NCI-H345 treated with DMSO at 0.1 percent for 48 hours (cell line): ENCODE measurements around the gene PPM1H.
"Not testable (repeated sequence)": the region's sequence is repeated elsewhere in the genome, so short reads cannot be mapped to it uniquely, and the experiment has no call there.

Experiments used
- DNase-seq: peaks from one replicate; lab custom pipeline; 2025; ENCODE audit not compliant: unreplicated experiment; lab: John Stamatoyannopoulos, UW

Gene PPM1H

DNA sequence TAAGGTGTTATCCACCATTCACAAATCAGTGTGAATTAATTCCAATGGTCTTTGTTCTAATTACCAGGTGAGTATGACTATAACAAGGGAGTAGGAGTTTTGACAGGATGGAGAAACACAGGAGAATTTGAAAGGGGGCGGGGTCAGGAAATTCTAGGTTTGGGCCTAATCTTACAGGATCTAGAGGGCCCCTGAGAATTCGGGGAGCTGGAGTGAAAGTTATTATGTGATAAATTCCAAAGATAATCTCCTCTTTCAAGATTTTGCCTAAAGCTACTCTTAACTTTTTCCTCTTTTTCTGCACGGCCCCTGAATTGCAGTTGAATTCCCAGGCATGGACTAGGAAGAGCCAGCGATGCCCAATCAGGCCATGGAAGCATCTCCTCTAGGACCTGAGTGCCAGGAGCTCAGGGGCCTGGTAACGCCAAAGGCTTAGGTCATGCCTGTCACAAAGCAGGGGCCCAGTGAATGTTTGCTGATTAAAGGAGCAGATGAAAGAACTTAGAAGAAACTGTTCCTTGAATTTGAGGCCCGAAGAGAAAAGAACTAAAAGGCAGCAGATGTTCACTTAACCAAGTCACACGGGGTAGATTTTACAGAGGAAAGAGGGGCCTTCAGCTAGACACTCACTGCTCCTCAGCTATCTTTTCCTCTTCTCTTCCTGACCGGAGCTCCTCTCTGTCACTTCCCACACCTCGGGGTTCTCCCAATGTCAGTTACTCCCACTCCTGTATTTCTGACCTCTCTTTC is 195.5 kb downstream of the PPM1H start:
- DNase-seq, result no peak

DNA sequence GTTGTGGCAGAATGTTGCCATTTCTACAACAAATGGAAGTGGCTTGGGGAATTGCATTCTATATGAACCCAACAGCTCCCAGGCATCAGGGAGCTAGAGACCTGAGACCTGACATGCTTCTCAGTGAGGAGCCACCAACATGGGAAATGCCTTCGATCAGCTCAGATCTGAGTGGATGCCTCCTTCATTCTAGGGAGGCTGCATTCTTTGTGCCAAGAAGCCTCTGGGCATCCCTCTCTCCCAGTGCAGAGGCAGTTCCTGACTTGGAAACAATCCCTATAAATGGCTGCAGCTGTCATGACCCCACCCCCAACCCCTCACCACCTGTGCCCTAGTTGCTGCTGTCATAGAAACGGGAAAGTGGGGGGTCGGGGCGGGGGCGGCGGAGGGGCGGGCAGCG is 196.3 kb downstream of the PPM1H start:
- no peak for DNase-seq

DNA sequence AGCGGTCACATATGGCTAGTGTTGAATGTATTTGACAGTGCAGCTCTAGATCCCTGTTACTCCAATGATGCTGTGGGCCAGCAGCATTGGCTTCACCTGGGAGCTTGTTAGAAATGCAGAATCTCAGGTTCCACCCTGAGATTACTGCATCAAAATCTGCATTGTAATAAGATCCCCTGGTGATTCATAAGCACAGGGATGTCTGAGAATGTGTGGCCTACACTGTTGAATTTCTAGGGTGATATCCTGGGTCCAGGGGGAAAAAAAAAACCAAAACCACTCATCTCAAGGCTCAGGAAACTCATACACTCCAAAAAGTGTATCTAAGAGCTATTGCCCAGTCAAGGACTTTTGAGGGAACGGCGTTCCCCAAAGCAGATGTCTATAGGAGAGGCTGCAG is 196.8 kb downstream of the PPM1H start:
- DNase-seq, result no peak

DNA sequence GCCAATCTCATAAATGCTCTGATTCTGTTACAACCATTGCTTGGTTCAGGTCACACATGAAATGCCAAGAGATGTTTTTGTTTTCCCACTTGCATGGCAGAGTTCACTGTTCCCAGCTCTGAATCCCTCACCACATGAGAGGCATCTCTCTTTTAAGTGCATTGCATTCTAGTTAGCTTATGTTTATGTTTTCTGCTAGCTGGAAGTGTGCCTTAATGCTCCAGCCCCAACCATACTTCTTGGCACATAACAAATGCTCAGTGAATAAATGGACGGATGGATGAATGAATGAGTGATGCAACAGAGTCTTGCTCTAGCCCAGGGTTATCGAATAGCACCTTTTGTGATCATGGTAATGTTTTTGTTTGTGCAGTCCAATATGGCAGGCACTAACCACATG is 197.3 kb downstream of the PPM1H start:
- no peak for DNase-seq

DNA sequence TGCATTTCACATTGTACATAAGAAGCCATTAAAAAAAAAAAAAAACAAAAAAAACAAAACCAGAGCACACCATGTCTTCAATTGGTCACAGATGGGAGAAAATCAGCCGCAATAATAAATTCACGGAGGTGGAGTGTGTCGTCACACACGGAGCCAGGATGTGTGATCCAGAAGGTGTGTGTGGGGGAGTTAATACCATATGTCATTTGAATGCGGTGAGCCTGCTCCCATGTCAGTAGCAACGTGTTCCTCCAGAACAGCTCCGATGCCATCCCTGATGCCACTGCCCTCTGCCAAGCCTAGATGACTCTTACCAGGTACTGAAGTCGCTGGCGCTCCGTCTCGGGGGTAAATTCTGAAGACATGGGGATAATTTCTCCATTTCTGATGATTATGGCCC is 197.8 kb downstream of the PPM1H start:
- no peak for DNase-seq

DNA sequence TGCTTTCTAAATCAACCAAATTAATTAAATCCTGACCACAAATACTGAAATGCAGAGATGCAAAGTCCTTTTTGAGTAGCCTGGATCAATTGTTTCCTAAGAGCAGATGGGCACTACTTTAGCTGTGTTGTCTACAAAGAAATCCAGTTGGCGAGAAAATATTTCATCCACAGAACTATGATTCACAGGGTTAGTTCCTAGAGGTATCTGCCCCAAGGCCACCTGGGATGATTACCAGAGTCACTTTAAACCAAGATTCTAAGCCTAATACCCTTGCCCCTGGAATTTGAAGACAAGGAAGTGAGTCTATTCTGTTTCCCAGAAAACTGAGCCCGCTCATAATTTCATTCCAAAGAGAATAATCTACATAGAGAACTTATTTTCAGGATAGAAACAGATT is 198.4 kb downstream of the PPM1H start:
- no peak for DNase-seq

DNA sequence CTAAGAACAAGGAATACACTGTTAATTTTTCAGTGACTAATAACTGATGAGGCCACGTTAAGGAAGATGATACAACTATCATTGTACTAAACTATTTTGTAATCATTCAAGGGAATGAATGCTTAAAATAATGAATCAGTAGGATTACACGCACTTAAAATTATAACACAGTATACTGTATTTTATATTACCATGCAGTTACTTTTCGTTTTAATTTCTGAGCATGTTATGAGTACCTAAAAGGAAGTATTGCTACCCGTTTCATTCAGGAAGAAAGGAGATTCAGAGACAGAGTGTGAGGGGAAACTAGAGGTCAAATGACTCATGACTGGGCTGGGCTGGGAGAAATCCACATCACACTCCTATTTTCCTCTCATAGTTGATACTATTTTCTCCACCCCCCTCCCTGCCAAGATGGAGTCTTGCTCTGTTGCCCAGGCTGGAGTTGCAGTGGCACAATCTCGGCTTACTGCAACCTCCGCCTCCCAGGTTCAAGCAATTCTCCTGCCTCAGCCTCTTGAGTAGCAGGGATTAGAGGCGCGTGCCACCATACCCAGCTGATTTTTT is 202.0 kb downstream of the PPM1H start:
- DNase-seq, result no peak

DNA sequence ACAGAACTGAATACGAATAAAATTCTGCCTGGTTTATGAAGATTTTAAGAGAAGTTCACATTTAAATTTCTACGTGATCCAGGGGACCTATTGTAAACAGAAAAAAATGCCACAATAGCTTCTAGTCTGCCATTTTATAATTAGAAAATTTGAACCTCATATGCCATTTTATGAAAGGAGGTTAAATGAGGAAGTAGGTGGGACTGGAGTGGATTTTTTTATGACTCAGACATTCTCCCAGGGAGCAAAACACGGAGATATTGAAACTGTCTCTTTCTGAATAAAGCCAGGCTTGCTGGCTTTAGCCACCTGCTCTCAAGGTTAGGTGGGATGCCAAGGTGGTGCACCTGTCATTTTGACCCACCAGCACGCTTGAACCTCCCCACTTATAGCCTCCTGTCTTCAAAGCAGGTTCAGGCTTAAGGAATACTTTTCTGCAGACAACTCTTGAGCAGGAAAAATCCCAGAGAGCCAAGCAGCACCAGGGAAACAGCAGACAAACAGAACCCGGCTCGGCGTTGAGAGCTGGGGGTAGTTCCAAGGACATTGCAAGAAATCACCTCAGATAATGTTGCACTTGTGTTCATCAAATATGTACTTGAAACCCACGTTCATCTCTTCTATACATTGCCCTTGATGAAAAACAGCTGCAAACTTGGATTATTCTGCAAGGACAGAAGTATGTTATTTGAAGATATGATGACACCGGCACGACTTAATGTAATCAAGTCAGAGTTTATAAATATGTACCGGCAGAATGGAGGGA is 203.7 kb downstream of the PPM1H start:
- DNase-seq, result no peak

DNA sequence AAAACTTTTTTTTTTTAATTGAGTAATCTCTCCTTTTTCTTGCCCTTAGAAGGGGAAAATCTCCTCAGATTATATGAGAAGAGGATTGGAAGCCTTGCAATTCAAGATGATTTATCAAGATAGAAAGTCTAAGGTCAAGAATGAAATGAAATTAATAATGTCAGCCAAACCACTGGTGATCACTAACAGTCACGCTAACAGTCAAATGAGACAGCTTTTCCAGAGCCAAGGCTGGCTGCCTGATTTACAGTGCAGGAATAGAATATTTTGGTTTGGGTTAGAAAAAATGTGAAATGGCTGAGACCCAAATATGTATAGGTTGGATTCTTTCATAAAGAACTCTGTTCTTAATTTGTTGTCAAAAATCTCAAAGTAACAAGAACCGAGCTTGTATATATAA is 204.3 kb downstream of the PPM1H start:
- DNase-seq, result no peak

DNA sequence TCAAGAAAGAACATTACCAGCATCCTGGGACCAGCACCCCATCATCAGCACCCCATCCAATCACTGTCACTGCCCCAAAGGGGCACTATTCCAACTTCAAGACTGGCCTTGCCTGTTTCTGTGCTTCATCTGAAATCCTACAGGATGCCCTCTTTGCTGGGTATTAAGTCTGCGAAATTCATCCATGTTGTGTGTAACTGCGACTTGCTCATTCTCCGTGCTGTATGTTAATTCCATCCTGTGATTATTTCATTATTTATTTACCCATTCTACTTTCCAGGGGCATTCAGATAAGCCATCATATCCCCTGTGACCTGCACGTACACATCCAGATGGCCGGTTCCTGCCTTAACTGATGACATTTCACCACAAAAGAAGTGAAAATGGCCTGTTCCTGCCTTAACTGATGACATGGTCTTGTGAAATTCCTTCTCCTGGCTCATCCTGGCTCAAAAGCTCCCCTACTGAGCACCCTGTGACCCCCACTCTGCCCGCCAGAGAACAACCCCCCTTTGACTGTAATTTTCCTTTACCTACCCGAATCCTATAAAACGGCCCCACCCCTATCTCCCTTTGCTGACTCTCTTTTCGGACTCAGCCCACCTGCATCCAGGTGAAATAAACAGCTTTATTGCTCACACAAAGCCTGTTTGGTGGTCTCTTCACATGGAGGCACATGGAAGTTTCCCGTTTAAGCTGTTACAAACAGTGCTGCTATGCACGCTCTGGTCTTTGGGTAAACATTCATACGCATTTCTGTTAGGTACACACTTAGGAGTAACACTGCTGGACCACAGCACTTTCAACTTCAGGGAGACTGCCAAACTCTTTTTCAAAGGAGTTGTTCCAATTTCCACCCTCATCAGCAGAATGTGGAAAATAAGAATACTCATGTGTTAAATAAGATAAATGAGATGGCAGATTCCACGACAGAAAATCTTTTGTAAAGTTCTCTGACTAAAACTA is 205.1 kb downstream of the PPM1H start:
- not testable (repeated sequence) for DNase-seq

DNA sequence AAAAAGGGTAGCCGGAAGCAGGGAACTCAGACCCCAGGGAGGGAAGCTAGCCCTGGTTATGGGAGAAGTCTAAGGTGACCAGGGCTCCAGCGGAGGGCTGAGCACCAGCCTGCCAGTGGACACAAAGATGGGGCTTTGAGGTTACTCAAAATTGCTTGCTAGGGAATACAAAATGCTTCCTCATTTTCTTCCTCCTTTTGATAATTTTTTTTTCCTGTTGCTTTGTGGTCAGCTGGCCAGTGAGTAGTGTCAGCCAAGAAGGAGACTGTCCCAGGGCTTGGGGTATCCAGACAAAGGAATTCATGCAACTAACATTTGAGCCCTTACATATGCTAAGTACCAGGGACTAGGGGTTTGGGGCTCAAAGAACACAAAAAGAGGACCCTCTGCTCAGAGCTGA is 206.2 kb downstream of the PPM1H start:
- DNase-seq, result no peak

DNA sequence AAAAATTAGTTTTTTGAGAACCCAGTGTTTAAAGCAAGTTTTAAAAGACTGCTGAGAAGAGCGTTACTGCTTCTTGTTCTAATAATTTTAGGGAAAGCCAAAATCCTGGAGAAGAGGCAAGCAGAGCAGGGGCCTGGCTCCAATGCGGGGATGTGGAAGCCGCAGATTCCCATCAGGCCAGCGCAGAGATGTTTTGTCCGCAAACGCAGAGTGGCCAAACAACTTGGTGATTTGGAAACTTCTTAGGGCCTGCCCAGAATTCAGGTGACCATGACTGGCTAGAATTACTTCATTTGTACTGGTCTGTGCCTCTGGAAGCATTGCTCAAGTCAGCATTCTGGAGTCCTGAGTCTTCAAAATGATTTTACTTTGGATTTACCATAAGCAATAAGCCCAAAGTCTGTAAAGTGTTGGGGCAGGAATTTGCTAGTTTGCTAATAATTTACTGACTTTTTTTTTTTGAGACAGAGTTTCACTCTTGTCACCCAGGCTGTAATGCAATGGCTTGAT is 208.4 kb downstream of the PPM1H start:
- DNase-seq, result no peak

DNA sequence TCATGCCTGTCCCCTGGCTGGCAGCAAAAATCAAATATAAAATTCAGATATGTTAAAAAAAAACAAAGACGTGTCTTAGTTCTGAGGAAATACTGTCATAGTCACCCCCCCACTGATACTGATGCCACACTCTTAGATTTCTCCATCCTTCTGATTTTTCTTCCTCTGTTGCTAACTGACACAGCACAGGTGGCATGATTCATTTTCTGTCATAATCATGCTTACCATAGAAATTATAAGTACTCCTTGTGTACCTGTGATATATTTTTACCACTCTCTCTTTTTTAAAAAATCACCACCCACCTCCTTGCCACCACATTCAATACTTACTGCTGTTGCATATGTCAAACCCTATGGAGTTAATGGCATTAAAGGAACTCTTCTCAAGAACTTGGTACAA is 209.2 kb downstream of the PPM1H start:
- DNase-seq, result no peak

DNA sequence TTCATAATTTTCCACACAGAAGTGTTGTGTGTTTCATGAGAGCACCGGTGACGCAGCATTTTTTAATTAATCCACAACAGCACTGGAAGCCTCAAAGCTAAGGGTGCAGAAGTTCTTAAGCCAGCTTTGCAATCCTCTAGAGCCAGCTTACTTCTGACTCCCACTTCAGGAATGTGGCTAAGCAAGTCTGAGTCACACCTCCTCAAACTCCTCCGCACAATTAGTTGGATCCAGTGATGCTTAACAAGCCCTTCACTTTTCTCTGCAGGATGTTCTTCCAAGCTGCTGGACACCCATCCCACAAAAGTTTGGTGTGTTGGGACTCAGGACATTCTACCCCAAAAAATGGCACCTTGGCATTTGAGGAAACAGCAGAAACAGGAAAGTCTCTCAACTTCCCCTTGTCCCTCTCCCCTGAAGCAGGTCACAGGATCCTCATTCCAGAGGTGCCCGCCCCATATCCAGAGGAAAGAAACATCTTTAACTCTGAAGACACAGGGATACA is 210.0 kb downstream of the PPM1H start:
- DNase-seq, result no peak

DNA sequence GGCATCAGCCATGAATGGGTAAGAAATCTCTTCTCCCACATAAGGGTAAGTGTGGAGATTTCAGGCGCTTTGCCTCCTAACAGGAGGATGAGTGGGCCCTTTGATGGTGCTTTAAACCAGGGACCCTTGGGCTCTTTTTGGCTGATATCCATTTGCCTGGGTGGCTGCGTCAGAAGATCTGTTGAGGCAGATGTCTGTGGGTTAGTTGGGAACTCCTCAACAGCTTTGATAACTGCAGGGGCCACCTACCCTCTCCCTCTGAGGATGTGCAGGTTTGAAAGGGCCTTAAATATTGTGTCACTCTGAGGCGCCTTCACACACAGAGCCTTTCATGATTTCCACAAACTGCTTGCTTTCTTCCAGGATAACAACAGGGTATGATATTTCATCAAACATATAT is 210.7 kb downstream of the PPM1H start:
- DNase-seq, result no peak

DNA sequence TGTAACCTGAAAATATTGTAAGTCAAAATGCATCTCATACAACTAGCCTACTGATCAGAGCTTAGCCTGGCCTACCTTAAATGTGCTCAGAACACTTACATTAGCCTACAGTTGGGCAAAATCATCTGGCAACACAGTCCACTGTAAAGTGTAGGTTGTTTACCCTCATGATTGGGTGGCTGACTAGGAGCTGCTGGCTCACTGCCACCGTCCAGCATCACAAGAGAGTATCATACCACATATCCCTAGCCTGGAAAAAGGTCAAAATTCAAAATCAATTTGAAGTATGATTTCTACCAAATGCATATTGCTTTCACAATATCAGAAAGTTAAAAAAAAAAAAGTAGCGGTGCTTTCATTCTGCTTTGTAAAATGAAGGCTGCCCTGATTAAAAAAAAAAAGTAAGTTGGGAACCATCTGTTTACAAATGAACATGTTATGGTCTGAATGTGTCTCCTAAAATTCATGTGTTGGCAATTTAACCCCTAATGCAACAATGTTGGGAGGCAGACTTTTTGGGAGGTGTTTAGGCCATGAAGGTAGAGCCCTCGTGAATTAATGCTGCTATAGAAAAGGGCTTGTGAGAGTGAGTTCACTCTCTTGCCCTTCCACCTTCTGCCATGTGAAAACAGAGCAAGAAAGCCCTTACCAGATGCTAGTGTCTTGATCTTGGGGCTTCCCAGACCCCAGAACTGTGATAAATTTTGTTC is 211.8 kb downstream of the PPM1H start:
- DNase-seq, result peak; percentile 46

DNA sequence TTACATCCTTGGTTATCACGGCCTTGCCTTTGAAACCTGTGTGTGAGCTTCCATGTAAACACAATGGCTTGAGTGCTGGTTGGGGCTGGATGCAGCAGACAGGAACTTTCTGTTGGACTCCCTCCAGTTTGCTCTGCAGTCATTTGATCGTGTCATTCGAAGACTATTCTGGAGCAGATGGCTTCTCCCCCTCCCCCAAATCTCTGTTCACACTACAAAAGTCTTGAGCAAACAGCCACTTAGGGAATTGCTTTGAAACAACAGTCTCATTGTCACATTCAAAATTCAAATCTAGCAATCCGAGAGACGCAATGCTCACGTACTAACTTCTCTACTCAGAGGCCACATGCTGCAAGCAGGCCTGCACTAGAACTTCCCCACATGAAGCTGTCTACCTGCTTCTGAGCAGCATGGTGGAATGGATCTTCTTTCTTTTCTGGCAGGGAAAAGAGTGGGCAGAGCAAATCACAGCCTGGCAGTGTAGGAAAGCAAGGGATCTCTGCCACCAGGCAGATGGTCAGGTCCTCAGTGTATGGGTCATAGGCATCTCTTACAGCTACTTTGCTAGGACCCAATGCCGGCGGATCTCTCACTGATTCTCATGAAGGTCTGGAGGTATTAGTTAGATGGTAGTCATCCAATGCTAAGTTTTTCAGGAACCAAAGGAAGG is 214.2 kb downstream of the PPM1H start:
- peak; percentile 16 for DNase-seq

DNA sequence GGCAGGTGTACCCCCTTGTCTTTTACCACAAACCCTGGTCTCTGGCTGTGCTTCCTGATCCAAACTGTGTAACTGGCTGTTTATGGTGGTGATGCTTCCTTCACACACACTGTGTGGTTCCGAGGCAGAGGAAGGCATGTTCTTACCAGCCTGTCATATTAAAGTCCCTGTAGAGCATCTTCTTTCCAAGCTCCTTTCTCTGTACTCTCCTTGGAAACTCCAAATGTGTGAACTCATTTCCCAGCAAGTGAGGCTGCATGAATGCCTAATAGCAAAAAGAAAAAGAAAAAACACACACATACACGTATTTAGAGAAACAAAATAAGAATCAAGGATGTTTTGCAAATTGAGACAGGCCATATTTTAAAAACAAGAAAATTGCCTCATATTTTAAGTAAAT is 214.9 kb downstream of the PPM1H start:
- DNase-seq, result no peak

DNA sequence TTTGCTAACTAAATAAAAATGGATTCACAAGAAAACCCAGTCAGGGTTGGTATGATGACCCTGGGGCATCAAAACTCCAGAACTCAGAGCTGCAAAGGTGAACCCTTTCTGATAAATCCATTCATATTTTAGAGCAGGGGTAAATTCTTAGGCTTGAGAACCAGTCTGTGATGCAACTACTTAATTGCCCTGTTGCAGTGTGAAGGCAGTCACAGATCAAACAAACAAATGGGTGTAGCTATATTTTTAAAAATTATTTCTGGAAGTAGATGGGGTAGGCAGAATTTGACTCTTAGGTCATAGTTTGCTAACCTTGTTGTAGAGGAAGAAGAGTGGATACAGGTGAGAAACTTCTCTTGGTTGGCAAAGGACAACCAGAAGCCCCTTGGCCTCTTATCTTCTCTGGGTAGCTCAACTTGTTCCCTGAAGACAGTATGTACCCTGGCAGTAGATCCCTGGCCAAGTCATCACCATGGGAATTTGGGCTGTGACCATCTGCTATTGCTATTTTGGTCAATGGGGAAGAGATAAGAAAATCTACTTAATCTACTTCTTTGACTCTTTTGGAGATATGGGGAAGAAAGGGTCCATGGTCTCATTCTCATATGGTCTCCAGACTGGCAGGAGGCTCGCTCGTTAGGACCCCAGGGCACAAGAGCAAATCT is 216.1 kb downstream of the PPM1H start:
- no peak for DNase-seq
